Astrocyte of the spinal cord (primary cell): ENCODE results near the gene GPSM3.

ENCODE experiments used
- DNase-seq: peaks from one replicate; pipeline ENCODE4 v3.0.0; 2011; ENCODE audit warnings: low read depth, low spot score
- H3K4me3 ChIP-seq: 2 replicates; pipeline ENCODE4 v1.5.1; 2011; ENCODE audit warnings: low read depth, mild to moderate bottlenecking, low read length, moderate library complexity
- in situ Hi-C: cut with HindIII; loops from 2 replicates; pipeline ENCODE4 v1.10.0; 2017; ENCODE audit warnings: low sequenced_read_pairs
- TF ChIP-seq, protein P1 (sequence below): IDR thresholded peaks from 2 replicates; pipeline ENCODE4 v1.5.1; 2012; ENCODE audit warnings: low read depth, mild to moderate bottlenecking, low read length, inconsistent platforms

The GPSM3 gene

DNA sequence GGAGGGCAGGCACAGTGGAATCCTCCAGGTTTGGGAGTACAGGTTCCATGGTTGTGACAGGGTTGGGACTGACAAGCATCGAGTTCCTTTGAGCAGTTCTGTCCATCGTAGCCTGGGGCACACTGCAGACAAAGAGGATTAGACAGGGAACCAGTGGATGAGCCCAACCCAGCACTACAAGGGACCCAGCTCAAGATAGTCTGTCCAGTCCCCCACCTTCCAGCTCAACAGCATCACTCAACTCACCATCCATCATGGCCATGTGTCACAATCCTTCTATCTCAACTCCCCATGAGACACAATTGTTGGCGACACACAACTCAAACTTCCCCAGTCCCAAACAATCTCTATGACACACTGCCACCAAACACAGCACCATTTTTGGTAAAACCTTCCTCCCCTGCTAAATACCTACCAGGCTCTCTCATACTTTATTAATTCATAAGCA lies 11.8 kb upstream of the GPSM3 start:
- in situ Hi-C loops, result no loop called here
- TF ChIP-seq, protein P1, sequence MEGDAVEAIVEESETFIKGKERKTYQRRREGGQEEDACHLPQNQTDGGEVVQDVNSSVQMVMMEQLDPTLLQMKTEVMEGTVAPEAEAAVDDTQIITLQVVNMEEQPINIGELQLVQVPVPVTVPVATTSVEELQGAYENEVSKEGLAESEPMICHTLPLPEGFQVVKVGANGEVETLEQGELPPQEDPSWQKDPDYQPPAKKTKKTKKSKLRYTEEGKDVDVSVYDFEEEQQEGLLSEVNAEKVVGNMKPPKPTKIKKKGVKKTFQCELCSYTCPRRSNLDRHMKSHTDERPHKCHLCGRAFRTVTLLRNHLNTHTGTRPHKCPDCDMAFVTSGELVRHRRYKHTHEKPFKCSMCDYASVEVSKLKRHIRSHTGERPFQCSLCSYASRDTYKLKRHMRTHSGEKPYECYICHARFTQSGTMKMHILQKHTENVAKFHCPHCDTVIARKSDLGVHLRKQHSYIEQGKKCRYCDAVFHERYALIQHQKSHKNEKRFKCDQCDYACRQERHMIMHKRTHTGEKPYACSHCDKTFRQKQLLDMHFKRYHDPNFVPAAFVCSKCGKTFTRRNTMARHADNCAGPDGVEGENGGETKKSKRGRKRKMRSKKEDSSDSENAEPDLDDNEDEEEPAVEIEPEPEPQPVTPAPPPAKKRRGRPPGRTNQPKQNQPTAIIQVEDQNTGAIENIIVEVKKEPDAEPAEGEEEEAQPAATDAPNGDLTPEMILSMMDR, result no peak
- no peak for DNase-seq
- H3K4me3 ChIP-seq, result no peak overlapping the region

DNA sequence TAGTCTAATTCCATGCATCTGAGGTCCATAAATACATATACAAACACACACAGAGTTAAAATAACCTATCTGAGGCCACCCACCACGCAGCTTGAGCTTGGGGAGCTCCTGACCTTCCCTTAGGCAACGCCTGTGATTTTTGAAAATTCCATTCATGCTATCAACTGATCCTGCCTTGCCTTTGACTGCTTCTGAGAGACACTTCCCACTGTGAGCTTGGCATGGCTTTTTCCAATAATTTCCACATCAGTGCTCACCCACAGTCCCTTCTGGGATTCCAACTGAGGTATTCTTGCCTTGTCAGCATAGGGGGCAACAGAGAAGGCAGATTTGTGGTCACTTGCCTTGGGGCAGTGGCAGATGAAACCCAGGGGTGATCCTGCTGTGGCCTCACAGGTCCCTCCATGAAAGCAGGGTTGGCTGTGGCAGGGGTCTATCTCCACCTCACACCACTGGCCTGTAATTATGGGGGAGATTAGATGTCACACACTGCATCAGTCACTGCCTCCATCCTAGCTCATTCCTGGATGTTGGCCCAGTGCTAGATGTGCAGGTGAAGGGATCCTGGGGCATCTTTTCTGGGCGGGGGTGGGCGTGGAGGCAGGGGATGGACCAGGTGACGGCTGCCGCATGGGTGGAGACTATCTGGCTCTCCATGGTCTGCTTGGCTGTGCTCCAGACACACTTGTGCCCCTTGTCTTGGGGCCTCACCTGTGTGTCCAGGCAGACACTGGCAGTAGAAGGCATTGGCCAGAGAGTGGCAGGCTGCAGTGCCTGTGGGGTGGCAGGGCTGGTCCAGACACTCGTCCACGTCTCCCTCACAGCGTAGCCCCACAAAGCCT lies 11.2 kb upstream of the GPSM3 start:
- DNase-seq, result no peak
- no peak overlapping the region for H3K4me3 ChIP-seq
- in situ Hi-C loops, result no loop called here
- TF ChIP-seq, protein P1, result no peak

DNA sequence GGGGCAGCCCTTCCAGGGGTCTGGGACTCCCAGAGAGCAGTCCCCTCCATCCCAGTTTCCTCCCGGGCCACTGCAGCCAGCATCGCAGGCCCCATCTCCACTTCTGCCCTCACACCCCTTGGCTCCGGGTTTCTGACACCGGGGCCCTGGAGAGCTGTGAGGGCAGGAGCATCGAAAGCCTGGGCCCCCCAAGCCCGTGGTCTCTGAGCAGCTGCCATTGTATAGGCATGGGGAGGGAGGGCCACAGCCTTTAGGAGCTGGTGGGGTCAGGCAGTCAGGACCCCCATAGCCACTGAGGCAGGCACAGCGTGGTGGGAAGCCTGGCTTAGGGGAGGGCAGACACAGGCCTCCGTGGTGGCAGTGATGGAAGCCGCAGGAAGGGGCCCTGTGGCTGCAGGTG lies 9.7 kb upstream of the GPSM3 start:
- TF ChIP-seq, protein P1, result no peak
- no peak overlapping the region for H3K4me3 ChIP-seq
- DNase-seq, result no peak
- in situ Hi-C loops, result no loop called here

DNA sequence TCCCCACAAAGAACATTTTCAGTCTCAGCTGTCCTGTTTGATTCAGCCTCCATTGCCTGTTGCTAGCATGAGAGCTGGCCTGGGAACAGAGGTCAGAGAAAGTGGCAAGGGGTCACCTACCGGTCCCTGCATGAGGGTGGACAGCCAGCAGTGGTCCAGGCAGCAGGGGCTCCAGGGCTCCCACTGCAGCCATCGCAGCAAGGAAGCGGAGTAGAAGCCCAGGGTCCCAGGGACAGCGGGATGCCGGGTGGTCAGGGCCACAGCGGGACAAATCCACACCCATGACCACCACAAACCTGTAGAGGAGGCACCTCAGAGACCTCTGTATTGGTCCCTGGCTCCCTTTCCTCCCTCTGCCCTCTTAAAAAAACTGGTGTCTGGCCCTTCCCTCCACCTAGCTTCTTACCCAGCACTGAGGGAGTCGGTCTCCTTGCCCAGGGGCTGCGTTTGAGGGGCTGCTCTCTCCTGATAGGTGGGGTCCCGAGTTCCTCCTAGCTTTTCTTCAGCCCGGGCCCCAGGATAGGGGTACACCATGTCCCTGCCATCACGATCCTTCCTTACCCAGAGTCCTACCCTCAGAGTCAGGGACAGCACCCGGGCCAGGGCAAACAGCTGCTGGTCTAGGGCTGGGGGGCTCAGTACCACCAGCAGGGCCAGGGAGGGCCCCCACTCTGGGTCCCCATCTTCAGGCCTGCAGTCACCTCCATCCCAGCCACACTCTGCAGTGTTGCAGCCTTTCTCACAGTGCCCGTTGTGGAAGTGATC lies 8.4 kb upstream of the GPSM3 start:
- TF ChIP-seq, protein P1, result no peak
- no peak for DNase-seq
- in situ Hi-C loops, result no loop called here
- H3K4me3 ChIP-seq, result no peak overlapping the region

DNA sequence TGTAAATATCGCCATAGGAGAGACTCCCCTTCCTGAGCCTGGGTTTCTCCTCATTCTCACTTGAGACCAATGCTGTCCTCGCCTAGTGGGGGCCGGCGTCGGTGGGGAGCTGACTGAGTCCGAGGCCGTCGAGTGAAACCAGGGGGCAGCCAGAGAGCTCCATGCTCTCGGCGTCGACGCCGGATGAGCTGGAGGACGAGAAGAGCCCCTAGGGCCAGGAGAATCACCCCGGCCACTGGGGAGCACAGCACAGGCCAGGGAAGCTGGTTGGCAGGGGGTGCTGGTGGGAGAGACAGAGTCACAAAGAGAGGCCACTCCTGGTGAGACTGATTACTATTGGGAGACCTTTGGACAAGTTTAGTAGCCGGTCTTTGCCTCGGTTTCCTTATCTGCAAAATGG lies 6.4 kb upstream of the GPSM3 start:
- no peak for DNase-seq
- in situ Hi-C loops, result no loop called here
- TF ChIP-seq, protein P1, result no peak
- no peak overlapping the region for H3K4me3 ChIP-seq

DNA sequence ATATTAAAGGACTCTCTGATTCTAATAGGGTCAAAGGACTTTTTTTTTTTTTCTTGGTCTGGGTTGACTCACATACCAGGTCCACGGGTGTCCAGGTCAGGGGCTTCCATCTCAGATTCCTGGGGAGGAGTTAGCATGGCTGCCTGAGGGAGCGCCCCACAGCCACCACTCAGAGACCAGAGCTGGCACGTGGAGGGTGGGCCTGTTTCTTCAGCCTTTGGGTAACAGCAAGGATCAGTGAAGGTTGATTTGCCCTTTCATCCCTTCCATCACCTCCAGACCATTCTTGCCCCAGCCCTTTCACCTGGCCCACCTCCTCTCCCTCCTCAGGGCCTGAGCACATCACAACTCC lies 5.9 kb upstream of the GPSM3 start:
- no peak for DNase-seq

More for the DNA sequence above, 5.9 kb upstream of the GPSM3 start:
- TF ChIP-seq, protein P1, result no peak
- no peak overlapping the region for H3K4me3 ChIP-seq
- in situ Hi-C loops, result no loop called here
